ENCODE data around the gene MAP3K8. TPM values are rescaled to one million over a fixed set of nuclear protein-coding genes. Genes with fewer than 3 reads are reported as not detected.

The MAP3K8 gene
- total RNA-seq, 2 donors from 2014 or later, result 6.8 to 12.6 TPM

DNA sequence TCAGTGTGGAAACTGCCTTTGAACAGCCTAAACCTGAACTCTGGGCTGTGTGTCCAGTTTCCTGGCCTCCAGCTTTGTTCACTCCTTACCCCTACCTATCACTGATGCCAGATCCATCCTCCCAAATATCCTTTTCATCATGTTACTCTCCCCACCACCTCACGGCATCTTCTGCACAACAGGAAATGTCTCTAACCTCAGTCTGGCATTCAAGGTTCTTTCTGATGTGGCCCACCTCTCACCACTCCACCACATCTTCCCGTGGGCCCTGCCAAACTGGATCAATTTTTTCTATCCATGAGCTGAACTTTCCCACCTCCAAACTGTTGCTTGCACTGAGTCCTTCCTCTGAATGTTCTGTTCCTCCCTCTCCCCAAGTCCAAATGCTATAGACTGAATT is 35.8 kb upstream of the MAP3K8 start:
- TF ChIP-seq, protein P1, sequence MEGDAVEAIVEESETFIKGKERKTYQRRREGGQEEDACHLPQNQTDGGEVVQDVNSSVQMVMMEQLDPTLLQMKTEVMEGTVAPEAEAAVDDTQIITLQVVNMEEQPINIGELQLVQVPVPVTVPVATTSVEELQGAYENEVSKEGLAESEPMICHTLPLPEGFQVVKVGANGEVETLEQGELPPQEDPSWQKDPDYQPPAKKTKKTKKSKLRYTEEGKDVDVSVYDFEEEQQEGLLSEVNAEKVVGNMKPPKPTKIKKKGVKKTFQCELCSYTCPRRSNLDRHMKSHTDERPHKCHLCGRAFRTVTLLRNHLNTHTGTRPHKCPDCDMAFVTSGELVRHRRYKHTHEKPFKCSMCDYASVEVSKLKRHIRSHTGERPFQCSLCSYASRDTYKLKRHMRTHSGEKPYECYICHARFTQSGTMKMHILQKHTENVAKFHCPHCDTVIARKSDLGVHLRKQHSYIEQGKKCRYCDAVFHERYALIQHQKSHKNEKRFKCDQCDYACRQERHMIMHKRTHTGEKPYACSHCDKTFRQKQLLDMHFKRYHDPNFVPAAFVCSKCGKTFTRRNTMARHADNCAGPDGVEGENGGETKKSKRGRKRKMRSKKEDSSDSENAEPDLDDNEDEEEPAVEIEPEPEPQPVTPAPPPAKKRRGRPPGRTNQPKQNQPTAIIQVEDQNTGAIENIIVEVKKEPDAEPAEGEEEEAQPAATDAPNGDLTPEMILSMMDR (IDR thresholded peaks at IDR 0.05), result no peak
- Histone ChIP-seq H3K36me3 (no peaks in the 10 kb centered on the region), H3K27me3 (no peaks in the 10 kb centered on the region), H3K4me1 (no peaks in the 10 kb centered on the region), H3K27ac (no peak overlapping the region), H3K9ac (ENCODE audit: low read depth in 2 of 2, low read length in 2 of 2) (no peak overlapping the region), H3K4me3 (no peak overlapping the region), H3K9me3 (no peaks in the 10 kb centered on the region)
- DNase-seq, result no peak
- intact Hi-C loops (cut with DNase I), result no loop called here

- intact Hi-C loops (cut with DNase I), result no loop called here
- DNase-seq, result no peak
- H3K9me3 ChIP-seq, result no peaks in the 10 kb centered on the region
Observed at GRCh38 chr10:30398788-30399187, 35.2 kb upstream of the MAP3K8 start.

GRCh38 chr10:30403494-30403893 is 30.5 kb upstream of the MAP3K8 start:
- TF ChIP-seq, protein P1 (IDR thresholded peaks at IDR 0.05), result no peak
- H3K27me3 ChIP-seq, result no peaks in the 10 kb centered on the region
- no peak overlapping the region for H3K9ac ChIP-seq (ENCODE audit: low read depth in 2 of 2, low read length in 2 of 2)
- DNase-seq, result no peak
- intact Hi-C loops (cut with DNase I), result no loop called here
- no peak overlapping the region for H3K4me3 ChIP-seq
- no peaks in the 10 kb centered on the region for H3K36me3 ChIP-seq
- H3K27ac ChIP-seq, result no peak overlapping the region
- no peaks in the 10 kb centered on the region for H3K4me1 ChIP-seq
- no peaks in the 10 kb centered on the region for H3K9me3 ChIP-seq

More at GRCh38 chr10:30398788-30399187, 35.2 kb upstream of the MAP3K8 start:
- Histone ChIP-seq H3K4me1 (no peaks in the 10 kb centered on the region), H3K4me3 (no peak overlapping the region), H3K36me3 (no peaks in the 10 kb centered on the region), H3K27me3 (no peaks in the 10 kb centered on the region), H3K9ac (ENCODE audit: low read depth in 2 of 2, low read length in 2 of 2) (no peak overlapping the region), H3K27ac (no peak overlapping the region)
- TF ChIP-seq, protein P1 (IDR thresholded peaks at IDR 0.05), result no peak

GRCh38 chr10:30404540-30404939 is 29.4 kb upstream of the MAP3K8 start:
- DNase-seq, result no peak
- Histone ChIP-seq H3K36me3 (no peaks in the 10 kb centered on the region), H3K27ac (no peak overlapping the region), H3K27me3 (no peaks in the 10 kb centered on the region), H3K4me3 (no peak overlapping the region), H3K4me1 (no peaks in the 10 kb centered on the region), H3K9ac (ENCODE audit: low read depth in 2 of 2, low read length in 2 of 2) (no peak overlapping the region), H3K9me3 (no peaks in the 10 kb centered on the region)
- TF ChIP-seq, protein P1 (IDR thresholded peaks at IDR 0.05), result no peak
- intact Hi-C loops (cut with DNase I), result no loop called here

GRCh38 chr10:30411263-30411662 is 22.7 kb upstream of the MAP3K8 start:
- Histone ChIP-seq H3K27ac (no peak overlapping the region), H3K4me3 (no peak overlapping the region), H3K9ac (ENCODE audit: low read depth in 2 of 2, low read length in 2 of 2) (no peak overlapping the region), H3K36me3 (no peaks in the 10 kb centered on the region), H3K4me1 (no peaks in the 10 kb centered on the region), H3K27me3 (no peaks in the 10 kb centered on the region), H3K9me3 (no peaks in the 10 kb centered on the region)
- intact Hi-C loops (cut with DNase I), result no loop called here
- TF ChIP-seq, protein P1 (IDR thresholded peaks at IDR 0.05), result no peak
- no peak for DNase-seq

DNA sequence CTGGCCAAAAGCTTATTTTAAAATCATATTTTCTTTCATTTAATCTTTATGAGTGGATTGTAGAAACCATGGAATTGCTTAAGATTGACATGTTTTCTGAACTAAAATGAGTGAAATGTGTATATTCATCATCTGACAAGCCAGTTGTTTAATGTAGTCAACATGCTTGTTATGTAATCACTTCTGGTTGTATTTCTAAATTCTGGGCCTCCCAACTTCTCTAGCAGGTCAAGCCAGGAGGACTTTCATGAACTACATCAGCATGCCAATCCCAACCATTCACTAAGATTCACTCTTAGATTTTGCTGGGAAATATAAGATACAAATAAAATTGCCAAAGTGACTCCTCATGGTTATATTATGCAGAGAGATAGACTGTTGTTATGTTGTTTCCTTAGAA is 21.1 kb upstream of the MAP3K8 start:
- no peak overlapping the region for H3K9ac ChIP-seq (ENCODE audit: low read depth in 2 of 2, low read length in 2 of 2)
- H3K9me3 ChIP-seq, result no peaks in the 10 kb centered on the region
- TF ChIP-seq, protein P1 (IDR thresholded peaks at IDR 0.05), result no peak
- no peak overlapping the region for H3K27ac ChIP-seq
- intact Hi-C loops (cut with DNase I), result no loop called here
- H3K36me3 ChIP-seq, result no peaks in the 10 kb centered on the region
- no peaks in the 10 kb centered on the region for H3K4me1 ChIP-seq
- H3K27me3 ChIP-seq, result no peaks in the 10 kb centered on the region
- H3K4me3 ChIP-seq, result no peak overlapping the region
- no peak for DNase-seq
